HepG2 (cell line): ENCODE data around the gene PTPRM.

ENCODE experiments used
- KMT2B ChIP-seq: IDR thresholded peaks from 2 replicates; pipeline ENCODE4 v1.6.1; 2016; ENCODE audit warnings: missing genetic modification reagents, missing compliant biosample characterization
- MAFG ChIP-seq: sonication (generic); formaldehyde crosslinking; IDR thresholded peaks from 2 replicates; pipeline ENCODE4 v1.5.1; 2020; ENCODE audit warnings: mild to moderate bottlenecking, missing genetic modification reagents
- NFYB ChIP-seq: sonication (generic); formaldehyde crosslinking; IDR thresholded peaks from 2 replicates; pipeline ENCODE4 v1.4.0; 2020; ENCODE audit warnings: missing genetic modification reagents
- POLR2AphosphoS5 ChIP-seq: IDR thresholded peaks from 2 replicates; pipeline ENCODE4 v1.6.1; 2012; ENCODE audit warnings: low read depth, low read length
- ZNF160 ChIP-seq: sonication (generic); formaldehyde crosslinking; IDR thresholded peaks from 2 replicates; pipeline ENCODE4 v1.8.0; 2022; ENCODE audit warnings: mild to moderate bottlenecking, inconsistent platforms, missing genetic modification reagents
- TF ChIP-seq, protein P1 (sequence below): sonication (generic); formaldehyde crosslinking; IDR thresholded peaks from 2 replicates; pipeline ENCODE4 v1.4.0; 2020; ENCODE audit warnings: mild to moderate bottlenecking, missing genetic modification reagents, borderline replicate concordance
- TF ChIP-seq, protein P2 (sequence below): sonication (generic); formaldehyde crosslinking; IDR thresholded peaks from 2 replicates; pipeline ENCODE4 v1.5.1; 2020; ENCODE audit warnings: missing genetic modification reagents, mild to moderate bottlenecking, borderline replicate concordance

DNA sequence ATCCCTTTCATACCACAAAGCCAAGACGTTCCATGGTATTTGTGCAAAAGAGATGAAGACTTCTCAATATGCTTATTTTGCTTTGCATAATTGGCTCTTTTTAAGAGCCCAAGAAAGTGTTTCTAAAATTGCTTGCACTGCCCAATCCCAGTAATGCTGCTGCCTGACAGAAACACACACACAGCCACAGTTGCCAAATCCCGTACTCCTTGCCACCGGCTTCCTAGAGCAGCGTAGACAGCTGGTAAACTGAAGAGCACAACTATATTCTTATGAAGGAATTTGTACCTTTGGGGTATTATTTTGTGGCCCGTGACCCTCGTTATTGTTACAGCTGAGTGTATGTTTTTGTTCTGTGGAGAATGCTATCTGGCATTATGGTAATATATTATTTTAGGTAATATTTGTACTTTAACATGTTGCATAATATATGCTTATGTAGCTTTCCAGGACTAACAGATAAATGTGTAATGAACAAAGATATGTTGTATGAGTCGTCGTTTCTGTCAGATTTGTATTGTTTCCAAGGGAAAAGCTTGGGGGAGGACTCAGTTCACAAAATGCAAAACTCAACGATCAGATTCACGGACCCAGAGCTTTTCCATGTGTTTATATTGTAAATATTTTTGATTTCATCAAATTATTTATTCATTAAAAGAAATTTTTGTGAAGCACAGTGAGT, 839.2 kb downstream of the PTPRM start:
- TF ChIP-seq ZNF160 (no peak), POLR2AphosphoS5 (no peak), MAFG (CRISPR knock-in tag) (no peak), KMT2B (CRISPR knock-in tag) (no peak), NFYB (CRISPR knock-in tag) (no peak)
- TF ChIP-seq, protein P1, sequence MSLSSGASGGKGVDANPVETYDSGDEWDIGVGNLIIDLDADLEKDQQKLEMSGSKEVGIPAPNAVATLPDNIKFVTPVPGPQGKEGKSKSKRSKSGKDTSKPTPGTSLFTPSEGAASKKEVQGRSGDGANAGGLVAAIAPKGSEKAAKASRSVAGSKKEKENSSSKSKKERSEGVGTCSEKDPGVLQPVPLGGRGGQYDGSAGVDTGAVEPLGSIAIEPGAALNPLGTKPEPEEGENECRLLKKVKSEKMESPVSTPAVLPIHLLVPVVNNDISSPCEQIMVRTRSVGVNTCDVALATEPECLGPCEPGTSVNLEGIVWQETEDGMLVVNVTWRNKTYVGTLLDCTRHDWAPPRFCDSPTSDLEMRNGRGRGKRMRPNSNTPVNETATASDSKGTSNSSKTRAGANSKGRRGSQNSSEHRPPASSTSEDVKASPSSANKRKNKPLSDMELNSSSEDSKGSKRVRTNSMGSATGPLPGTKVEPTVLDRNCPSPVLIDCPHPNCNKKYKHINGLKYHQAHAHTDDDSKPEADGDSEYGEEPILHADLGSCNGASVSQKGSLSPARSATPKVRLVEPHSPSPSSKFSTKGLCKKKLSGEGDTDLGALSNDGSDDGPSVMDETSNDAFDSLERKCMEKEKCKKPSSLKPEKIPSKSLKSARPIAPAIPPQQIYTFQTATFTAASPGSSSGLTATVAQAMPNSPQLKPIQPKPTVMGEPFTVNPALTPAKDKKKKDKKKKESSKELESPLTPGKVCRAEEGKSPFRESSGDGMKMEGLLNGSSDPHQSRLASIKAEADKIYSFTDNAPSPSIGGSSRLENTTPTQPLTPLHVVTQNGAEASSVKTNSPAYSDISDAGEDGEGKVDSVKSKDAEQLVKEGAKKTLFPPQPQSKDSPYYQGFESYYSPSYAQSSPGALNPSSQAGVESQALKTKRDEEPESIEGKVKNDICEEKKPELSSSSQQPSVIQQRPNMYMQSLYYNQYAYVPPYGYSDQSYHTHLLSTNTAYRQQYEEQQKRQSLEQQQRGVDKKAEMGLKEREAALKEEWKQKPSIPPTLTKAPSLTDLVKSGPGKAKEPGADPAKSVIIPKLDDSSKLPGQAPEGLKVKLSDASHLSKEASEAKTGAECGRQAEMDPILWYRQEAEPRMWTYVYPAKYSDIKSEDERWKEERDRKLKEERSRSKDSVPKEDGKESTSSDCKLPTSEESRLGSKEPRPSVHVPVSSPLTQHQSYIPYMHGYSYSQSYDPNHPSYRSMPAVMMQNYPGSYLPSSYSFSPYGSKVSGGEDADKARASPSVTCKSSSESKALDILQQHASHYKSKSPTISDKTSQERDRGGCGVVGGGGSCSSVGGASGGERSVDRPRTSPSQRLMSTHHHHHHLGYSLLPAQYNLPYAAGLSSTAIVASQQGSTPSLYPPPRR (CRISPR knock-in tag) = no peak
- TF ChIP-seq, protein P2, sequence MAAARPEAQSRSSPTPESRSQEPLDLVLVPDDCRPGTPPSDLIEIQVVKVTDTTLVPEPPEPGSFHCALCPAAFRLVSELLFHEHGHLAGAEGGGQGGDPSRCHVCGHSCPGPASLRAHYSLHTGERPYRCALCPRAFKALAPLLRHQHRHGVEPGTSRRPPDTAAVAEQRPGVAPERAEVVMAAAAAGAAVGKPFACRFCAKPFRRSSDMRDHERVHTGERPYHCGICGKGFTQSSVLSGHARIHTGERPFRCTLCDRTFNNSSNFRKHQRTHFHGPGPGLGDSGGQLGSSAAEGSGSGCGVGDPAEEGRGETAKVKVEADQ (CRISPR knock-in tag) = no peak
